Neural progenitor cell (in vitro differentiated cells): ENCODE data around the gene ITPR2. TPM values are rescaled to one million over a fixed set of nuclear protein-coding genes. Genes with fewer than 3 reads are reported as not detected.

Experiments
- DNase-seq: peaks from one replicate; pipeline ENCODE4 v3.0.0-alpha.2; 2016; ENCODE audit warnings: low spot score
- H2AFZ ChIP-seq: fragments of 200-600 bp; sonication (generic); replicated peaks from 2 replicates; pipeline ENCODE4 v1.6.1; 2016; ENCODE audit warnings: antibody characterized with exemption
- H3F3A ChIP-seq: fragments of 200-600 bp; sonication (generic); 2 replicates; pipeline ENCODE4 v1.6.1; 2016; ENCODE audit warnings: antibody characterized with exemption, low read depth
- H3K27ac ChIP-seq: fragments of 200-600 bp; sonication (generic); 2 replicates; pipeline ENCODE4 v1.5.1; 2016; ENCODE audit warnings: mild to moderate bottlenecking
- H3K27me3 ChIP-seq: fragments of 200-600 bp; sonication (generic); 2 replicates; pipeline ENCODE4 v1.6.1; 2016; ENCODE audit warnings: mild to moderate bottlenecking, moderate library complexity
- H3K36me3 ChIP-seq: fragments of 200-600 bp; sonication (generic); 2 replicates; pipeline ENCODE4 v1.5.1; 2016
- H3K4me1 ChIP-seq: fragments of 200-600 bp; sonication (generic); 2 replicates; pipeline ENCODE4 v1.6.1; 2016; ENCODE audit warnings: mixed run types
- H3K4me2 ChIP-seq: fragments of 200-600 bp; sonication (generic); 2 replicates; pipeline ENCODE4 v1.6.1; 2016
- H3K4me3 ChIP-seq: fragments of 200-600 bp; sonication (generic); 2 replicates; pipeline ENCODE4 v1.5.1; 2016
- H3K79me2 ChIP-seq: fragments of 200-600 bp; sonication (generic); 2 replicates; pipeline ENCODE4 v1.6.1; 2016; ENCODE audit warnings: low read depth
- H3K9ac ChIP-seq: fragments of 200-600 bp; sonication (generic); 2 replicates; pipeline ENCODE4 v1.6.1; 2016
- H3K9me3 ChIP-seq: fragments of 200-600 bp; sonication (generic); 2 replicates; pipeline ENCODE4 v1.5.1; 2016; ENCODE audit warnings: low read depth
- H4K20me1 ChIP-seq: fragments of 200-600 bp; sonication (generic); 2 replicates; pipeline ENCODE4 v1.6.1; 2016; ENCODE audit warnings: low read depth
- H3K27ac Mint-ChIP-seq: 3 replicates; pipeline ENCODE4 v1.8.0; 2021; ENCODE audit warnings: mixed read lengths
- H3K27me3 Mint-ChIP-seq: 2 replicates; pipeline ENCODE4 v1.8.0; 2022; ENCODE audit warnings: low read depth, mild to moderate bottlenecking, inconsistent platforms, moderate library complexity, mixed read lengths; ENCODE audit not compliant: insufficient read depth
- H3K36me3 Mint-ChIP-seq: 3 replicates; pipeline ENCODE4 v1.8.0; 2021; ENCODE audit warnings: mixed read lengths
- H3K4me1 Mint-ChIP-seq: 3 replicates; pipeline ENCODE4 v1.8.0; 2021; ENCODE audit warnings: mixed read lengths
- H3K4me3 Mint-ChIP-seq: 3 replicates; pipeline ENCODE4 v1.8.0; 2021; ENCODE audit warnings: mild to moderate bottlenecking, moderate library complexity, mixed read lengths
- H3K9me3 Mint-ChIP-seq: 3 replicates; pipeline ENCODE4 v1.8.0; 2020; ENCODE audit warnings: mixed read lengths
- CTCF ChIP-seq: fragments of 200-600 bp; sonication (generic); IDR thresholded peaks from 2 replicates; pipeline ENCODE4 v1.5.1; 2017; ENCODE audit warnings: antibody characterized with exemption, mild to moderate bottlenecking
- EZH2 ChIP-seq: fragments of 200-600 bp; sonication (generic); IDR thresholded peaks from 2 replicates; pipeline ENCODE4 v1.6.1; 2017; ENCODE audit warnings: antibody characterized with exemption, mild to moderate bottlenecking, moderate library complexity
- EZH2phosphoT487 ChIP-seq: fragments of 200-600 bp; sonication (generic); IDR thresholded peaks from 2 replicates; pipeline ENCODE4 v1.6.1; 2017; ENCODE audit warnings: antibody characterized with exemption
- total RNA-seq: library from RNA; depleted of rRNA; stranded (reverse); fragments of >200 nt; gene quantifications from 2 replicates; pipeline ENCODE4 v1.2.3, GENCODE V29; 2015; ENCODE audit warnings: low replicate concordance

The ITPR2 gene
- total RNA-seq, 1 donor from 2014 or later = 11.4 TPM

DNA sequence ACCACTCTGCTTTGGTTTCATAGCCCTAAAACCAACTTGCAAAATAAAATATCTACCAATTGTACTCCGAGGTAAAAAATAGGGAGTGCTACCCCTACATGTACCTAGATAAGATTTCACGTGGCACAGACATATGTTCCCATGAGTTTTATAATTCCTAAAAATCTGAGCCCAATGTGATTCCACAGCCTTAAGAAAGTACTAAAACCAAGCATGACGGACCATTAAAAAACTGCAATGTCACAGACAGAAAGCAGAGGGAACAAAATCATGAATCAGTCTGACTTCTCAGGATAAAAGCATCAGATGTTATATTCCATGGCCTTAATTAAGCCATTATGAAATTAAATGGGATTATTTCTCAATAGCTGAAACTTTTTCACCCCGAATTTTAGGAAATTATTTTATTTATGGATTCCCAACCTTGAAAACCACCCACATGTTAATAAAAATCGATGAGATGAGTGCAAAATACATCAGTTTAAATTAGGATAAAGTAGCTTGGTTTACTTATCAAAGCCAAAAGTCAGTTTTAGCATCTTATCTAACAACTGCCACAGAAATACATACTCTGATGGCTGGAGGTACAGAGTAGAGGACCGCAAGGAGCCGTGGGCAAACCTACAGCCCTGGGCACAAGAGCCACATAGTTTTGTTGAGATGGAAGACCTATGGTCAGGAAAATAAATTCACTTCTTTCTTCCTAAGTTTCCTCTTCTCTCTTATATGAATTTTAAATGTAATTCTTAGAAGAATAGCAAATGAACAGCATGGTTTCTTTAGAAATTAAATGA is 4.5 kb downstream of the ITPR2 start:
- Histone ChIP-seq H3K36me3 (no peaks in the 10 kb centered on the region), H3K79me2 (no peaks in the 10 kb centered on the region), H3K9ac (no peak overlapping the region), H3K27me3 (peaks cover 26% of the 10 kb centered on the region), H3K4me2 (no peak overlapping the region), H4K20me1 (peaks cover 4% of the 10 kb centered on the region), H3K27ac (no peak overlapping the region), H3K9me3 (no peaks in the 10 kb centered on the region), H3K4me1 (no peaks in the 10 kb centered on the region), H2AFZ (no peak overlapping the region), H3F3A (peaks cover 1% of the 10 kb centered on the region), H3K4me3 (no peak overlapping the region)
- peaks cover 9% of the 10 kb centered on the region for H3K27me3 Mint-ChIP-seq
- TF ChIP-seq EZH2 (no peak), CTCF (no peak), EZH2phosphoT487 (no peak)
- DNase-seq = no peak
- no peak overlapping the region for H3K4me3 Mint-ChIP-seq
- H3K27ac Mint-ChIP-seq = no peak overlapping the region
- no peaks in the 10 kb centered on the region for H3K4me1 Mint-ChIP-seq
- H3K9me3 Mint-ChIP-seq = no peaks in the 10 kb centered on the region
- no peaks in the 10 kb centered on the region for H3K36me3 Mint-ChIP-seq

- H3K79me2 ChIP-seq = no peaks in the 10 kb centered on the region
- H3K27ac ChIP-seq = no peak overlapping the region
Measured at GRCh38 chr12:26826437-26826836, 6.6 kb downstream of the ITPR2 start.

GRCh38 chr12:26825459-26826016 is 7.5 kb downstream of the ITPR2 start:
- no peak overlapping the region for H3K27ac Mint-ChIP-seq
- no peak for DNase-seq
- Histone ChIP-seq H2AFZ (no peak overlapping the region), H3K4me3 (no peak overlapping the region), H3K27me3 (peaks cover 6% of the 10 kb centered on the region), H3K27ac (no peak overlapping the region), H4K20me1 (no peaks in the 10 kb centered on the region), H3K9me3 (no peaks in the 10 kb centered on the region), H3K4me1 (no peaks in the 10 kb centered on the region), H3K79me2 (no peaks in the 10 kb centered on the region), H3K4me2 (no peak overlapping the region), H3F3A (no peaks in the 10 kb centered on the region), H3K9ac (no peak overlapping the region), H3K36me3 (no peaks in the 10 kb centered on the region)
- no peak overlapping the region for H3K4me3 Mint-ChIP-seq
- H3K4me1 Mint-ChIP-seq = no peaks in the 10 kb centered on the region
- H3K9me3 Mint-ChIP-seq = no peaks in the 10 kb centered on the region
- peaks cover 4% of the 10 kb centered on the region for H3K27me3 Mint-ChIP-seq
- TF ChIP-seq EZH2phosphoT487 (no peak), EZH2 (no peak), CTCF (no peak)
- no peaks in the 10 kb centered on the region for H3K36me3 Mint-ChIP-seq

More at GRCh38 chr12:26826437-26826836, 6.6 kb downstream of the ITPR2 start:
- H3K27me3 ChIP-seq = peaks cover 15% of the 10 kb centered on the region
- H3K9ac ChIP-seq = no peak overlapping the region
- Mint-ChIP-seq H3K4me1 (no peaks in the 10 kb centered on the region), H3K27ac (no peak overlapping the region), H3K9me3 (no peaks in the 10 kb centered on the region), H3K27me3 (peaks cover 6% of the 10 kb centered on the region), H3K4me3 (no peak overlapping the region), H3K36me3 (no peaks in the 10 kb centered on the region)
- H3K4me2 ChIP-seq = no peak overlapping the region
- H3K4me1 ChIP-seq = no peaks in the 10 kb centered on the region
- H4K20me1 ChIP-seq = no peaks in the 10 kb centered on the region
- no peaks in the 10 kb centered on the region for H3K36me3 ChIP-seq
- H3K4me3 ChIP-seq = no peak overlapping the region
- no peaks in the 10 kb centered on the region for H3F3A ChIP-seq
- TF ChIP-seq EZH2phosphoT487 (no peak), CTCF (no peak), EZH2 (no peak)
- H3K9me3 ChIP-seq = no peaks in the 10 kb centered on the region
- DNase-seq = no peak
- no peak overlapping the region for H2AFZ ChIP-seq
